SHP77 treated with DMSO at 0.1 percent for 48 hours (cell line): Measurements from ENCODE around the gene PCLO.

ENCODE experiments used
- DNase-seq: peaks from one replicate; lab custom pipeline; 2025; lab: John Stamatoyannopoulos, UW

PCLO gene

DNA sequence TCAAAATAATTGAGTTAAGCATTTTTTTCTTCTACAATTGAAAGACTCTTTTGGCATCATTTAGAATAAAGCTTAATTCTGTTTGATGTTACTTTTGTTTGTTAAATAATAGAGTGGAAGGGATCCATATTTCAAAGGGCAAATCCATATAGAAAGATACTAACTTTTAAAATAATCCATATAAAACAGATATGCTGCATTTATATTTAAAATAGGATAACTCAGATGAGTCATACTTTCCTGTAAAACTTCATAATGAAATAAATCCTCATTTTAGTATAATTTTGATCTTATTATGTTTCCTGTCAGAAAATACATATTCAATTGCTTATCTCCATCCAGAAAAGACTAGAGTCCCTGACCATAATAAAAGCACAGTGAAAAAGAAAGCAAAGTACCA lies 323.6 kb downstream of the PCLO start:
- no peak for DNase-seq

DNA sequence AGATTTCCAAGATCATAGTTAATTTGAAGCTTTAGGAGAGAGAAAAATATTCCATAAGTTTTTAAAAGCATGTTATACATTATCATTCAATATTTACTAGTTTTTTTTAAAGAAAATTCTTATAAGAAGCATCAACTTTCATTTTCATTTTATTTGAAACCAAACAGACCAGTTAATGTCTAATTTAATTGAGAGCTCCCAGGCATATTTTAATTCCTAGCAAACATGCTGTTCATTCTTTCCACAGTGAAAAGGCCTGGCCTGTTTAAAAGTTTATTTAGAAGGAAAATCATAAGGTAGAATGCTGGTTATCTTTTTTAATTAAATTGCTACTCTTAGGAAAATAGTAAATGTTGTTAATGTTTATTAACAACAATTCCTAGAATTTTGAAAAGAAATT lies 324.4 kb downstream of the PCLO start:
- DNase-seq, result no peak

DNA sequence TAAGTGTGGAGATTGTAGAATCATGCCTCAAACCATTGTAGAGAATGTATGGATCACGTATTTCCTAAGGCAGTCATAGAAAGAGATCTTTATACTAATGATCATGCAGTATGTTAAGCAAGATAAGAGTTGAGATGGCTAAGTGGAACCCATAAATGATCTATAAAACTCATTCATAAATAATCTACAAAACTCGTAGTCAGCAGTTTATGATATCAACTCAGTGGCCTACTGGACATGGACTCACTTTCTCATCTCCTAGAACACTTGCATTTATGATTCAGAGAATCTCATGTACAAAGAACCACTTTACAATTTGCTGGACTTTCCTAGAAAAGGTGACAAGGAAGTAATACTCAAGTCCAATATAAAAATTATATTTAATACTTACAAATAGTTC lies 339.6 kb downstream of the PCLO start:
- no peak for DNase-seq

DNA sequence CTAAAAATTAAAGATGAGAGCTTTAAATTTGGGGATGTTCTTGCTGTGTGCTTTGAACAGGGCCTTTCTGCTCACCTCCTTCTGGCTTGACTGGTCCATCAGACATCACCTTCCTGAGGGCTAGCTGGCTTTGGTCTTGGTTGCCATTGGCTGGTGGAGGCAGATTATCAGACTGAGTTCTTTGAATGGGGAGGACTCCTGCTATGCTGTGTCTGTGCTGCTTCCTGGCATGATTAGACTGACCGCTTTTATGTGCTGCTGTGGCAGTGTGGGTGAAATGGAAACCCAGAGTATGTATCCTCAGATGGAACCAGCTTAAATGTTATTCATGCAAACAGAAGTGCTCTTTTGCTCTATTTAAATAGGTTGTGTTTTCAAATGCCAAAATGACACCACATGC lies 341.6 kb downstream of the PCLO start:
- DNase-seq, result no peak

DNA sequence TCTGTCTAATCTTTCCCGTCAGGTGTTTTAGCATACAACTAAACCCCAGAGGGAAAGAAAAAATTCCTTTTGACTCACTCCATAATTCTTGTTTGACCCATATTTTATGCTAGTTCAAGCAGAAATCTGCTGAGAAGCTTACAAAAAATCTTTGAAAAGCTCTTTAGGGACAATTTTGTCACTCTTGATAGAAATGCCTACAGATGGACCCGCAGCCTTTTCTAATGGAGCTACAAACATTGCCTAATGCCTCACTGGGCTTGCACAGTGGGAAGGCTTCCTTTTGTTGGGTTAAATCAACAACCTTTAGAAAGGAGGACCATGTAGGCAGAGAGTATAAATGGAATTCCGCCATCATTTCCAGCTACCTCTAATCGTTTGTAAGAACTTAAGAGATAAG lies 344.5 kb downstream of the PCLO start:
- no peak for DNase-seq

DNA sequence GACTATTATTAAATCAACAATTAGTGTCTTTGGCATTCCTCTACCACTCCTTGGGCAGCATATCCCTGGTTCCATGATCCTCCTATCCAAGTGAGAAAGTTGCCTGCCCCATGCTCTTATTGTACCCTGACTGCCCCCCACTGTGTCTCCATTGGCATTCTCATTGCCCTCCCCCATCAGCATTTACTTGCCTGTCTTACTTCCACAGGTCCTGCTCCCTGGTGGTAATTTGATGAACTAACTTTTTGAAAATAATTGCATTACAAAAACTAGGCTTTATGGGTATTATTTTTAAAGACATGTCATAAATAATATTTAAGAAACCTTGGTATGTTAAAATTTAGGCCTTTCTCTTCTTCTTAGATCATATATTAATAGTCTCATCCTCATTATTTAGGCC lies 346.4 kb downstream of the PCLO start:
- DNase-seq, result no peak

DNA sequence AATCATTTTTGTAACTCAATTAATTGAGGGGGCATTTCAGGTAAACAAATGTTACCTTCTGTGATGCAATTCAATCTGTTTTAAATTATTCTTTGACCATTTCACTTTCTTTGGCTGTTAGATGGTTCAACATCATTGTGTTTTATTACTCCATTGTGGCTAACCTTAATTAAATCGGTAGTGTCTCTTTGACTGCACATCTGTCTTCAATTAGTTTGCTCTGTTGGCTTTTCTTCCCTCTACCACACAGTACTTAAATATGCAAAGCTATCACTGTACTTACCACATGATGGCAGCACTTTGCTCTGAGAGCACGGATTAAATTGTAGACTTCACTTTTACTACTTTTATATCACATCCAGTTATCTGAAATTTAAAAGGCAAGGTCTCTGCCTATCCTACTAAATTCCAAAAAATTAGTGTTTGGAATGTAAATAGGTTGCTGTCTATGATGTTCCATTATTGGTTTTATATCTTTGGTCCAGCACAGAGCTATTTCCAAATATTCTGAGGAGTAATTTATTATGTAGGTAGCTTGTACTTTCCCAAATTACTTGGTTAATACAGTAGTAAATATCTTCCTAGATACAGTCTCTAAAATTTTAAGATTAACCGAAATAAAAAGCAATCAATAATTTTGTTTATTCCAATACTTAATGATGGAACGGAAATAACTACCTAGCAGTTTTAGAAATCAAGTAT lies 352.0 kb downstream of the PCLO start:
- peak; percentile 47 for DNase-seq

DNA sequence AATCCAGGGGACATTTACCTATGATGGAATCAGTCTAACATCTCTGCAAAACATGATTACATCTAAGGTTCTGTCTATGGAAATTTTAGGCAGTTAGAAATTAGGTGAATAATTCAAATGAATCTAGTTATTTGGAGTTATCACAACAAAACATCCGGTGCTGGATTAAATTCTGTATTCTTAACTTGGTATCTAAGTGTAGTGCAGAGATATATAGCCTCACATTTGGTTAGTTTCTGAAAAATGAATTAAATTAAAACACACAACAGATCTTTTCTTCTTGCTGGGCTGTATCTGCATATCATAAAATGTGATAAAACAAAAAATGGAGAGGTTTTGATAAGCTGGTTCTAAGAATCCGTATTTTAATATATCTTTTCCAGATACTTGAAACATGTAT lies 354.1 kb downstream of the PCLO start:
- no peak for DNase-seq

DNA sequence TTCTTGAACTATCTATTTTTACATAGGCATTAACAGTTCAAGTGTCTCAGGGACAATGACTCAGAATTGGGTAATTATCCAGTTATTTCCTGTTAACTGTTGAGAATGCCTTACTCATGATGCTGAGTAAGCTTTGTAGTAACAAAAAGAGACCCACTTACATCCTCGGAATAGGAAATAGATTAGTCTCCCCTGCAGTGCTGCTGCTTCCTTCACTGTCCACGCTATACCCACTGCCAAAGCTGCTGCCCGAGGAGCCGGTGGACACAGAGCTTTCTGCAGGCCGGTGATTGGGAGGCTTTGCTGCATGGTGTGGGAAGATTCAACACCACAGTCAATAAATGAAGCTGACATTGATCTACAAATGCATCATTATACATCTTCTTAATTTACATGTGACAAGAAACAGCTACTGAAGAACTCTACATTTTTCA lies 357.1 kb downstream of the PCLO start:
- peak; percentile 34 for DNase-seq

DNA sequence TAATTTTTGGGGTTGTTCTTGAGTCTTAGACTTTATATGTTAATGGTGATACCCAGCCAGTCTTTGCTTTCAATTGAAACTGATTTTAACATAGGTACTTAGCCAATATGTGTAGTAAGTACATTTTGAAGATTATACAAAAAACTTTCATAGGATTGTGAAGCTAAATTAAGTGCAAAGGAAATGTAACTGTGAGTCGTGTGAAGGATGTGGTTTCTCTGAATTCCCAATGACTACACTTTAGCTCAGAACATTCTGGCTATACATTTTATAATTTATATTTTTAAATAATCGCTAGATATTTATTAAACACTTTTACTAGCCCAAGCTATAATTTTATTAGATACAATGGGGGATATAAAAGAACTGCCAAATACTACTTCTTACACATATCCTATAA lies 359.3 kb downstream of the PCLO start:
- DNase-seq, result no peak

DNA sequence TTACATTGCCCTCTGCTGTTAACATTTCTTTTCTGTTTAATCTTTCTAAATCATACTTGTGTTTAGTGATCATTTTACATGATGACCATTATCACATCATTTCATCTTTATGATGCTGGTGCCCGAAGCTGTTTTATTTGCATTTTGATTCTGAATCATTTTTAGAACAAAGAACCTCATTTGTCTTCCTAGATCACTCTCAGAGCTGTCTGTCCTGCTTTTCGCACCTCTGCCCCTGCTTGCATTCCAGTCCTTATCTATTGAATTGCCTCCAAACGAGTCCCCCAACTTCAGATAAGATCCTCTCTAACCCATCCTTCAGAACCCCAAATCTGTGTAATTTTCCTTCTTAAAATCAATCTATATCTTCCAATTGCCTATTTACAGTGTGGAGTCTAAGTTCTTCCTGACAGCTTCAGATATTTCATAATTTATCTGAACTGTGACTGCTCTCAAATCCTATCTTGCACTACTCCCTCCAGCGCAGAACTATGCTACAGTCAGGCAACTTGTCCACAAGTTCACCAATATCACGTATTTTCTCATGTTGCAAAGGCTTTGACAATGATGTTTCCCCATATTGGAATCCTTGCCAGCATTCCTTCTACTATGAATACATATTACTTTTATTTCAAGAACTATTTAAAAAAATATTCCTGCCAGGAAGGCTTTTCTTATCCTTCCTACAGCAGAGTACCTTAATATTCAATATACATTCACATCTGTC lies 372.6 kb downstream of the PCLO start:
- DNase-seq, result no peak

DNA sequence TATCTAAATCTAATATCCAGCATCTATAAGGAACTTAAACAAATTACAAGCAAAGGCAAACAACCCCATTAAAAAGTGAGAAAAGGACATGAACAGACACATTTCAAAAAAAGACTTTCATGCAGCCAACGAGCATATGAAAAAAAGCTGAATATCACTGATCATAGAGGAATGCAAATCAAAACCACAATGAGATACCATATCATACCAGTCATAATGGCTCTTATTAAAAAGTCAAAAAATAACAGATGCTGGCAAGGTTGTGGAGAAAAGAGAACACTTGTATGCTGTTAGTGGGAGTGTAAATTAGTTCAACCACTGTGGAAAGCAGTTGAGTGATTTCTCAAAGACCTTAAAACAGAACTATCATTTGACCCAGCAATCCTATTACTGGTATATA lies 384.7 kb downstream of the PCLO start:
- DNase-seq, result no peak

DNA sequence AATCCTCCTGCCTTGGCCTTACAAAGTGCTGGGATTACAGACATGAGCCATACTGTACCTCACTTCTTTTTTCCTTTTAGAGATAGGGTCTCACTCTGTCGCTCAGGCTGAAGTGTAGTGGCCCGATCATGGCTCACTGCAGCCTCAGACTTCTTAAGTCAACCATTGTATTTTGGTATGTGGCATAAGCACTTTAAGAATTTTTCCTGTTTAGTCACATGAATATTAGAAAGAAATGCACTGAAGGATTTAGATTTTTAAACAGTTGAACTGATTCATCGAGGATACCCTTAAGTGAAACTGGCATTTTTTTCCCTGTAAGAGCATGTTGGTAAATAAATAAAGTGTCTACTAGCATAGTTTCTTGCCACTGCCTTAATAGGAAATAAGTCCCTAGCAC lies 399.8 kb downstream of the PCLO start:
- no peak for DNase-seq

DNA sequence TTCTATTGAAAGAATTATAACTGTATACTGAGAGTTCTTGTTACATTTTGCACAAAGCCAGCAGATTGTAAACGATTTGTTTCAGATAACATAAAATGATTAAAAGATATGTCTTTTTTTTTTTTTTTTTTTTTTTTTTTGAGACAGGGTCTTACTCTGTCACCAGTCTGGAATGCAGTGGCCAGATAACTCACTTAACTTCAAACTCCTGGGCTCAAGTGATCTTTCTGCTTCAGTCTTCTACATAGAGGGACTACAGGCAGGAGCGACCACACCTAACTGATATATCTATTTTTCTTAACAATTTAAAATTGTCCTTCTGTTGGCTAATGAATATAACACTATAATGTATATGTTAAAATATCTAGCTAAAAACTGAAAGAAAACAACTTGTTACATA lies 401.9 kb downstream of the PCLO start:
- DNase-seq, result no peak

DNA sequence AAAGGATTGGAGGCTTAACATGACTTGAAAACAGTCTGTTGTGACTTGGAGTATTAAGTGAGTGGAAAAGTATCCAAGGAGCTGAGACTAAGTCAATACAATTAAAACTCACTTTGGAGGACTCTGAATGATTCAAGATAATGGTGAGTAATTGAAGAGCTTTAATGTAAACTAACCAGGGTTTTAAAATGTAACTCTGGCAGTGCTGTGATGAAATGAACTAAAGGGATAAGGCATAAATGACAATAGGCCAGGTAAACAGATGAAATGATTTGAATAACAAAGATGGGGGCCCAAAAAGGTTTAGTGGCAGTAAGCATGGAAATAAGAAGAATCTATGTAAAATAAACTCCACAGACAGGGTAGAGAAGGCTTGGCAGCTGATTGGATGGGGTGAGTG lies 402.6 kb downstream of the PCLO start:
- no peak for DNase-seq

DNA sequence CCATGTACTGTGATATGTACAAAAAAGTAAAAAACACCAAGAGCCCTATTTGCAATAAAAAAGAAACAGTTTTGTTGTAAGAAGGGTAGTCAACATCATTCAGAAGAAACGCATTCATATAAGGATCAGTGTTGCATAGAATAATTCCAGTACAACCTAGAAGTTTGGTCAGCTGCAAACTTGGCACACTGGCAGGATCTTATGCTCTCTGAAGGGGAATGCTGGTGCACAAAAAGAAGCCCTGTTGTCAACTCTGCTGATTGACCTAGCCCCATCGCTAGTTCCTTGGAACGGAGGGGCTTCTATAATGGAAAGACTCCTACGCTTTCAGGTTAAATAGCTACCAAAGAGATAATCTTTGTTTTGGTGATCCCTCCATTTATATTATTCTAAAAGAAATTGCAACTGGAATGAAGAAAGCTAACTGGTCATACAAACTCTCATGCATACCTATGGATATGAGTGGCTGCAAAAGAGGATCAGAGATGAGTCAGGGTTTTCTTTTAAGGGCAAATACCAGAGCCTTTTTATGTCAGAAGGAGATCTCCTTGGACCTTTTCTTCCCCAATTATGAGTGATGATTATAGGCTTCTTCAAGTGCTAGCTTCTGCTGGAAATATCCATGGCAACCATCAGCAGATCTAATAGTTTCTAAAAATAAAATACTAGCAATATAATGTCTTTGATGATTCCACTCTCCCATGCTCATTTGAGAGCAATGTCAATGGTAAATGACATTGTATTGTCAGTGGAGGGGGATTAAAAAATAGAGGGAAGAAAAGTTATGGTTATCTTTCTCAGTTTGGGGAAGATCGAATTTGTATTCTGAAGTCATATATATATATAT lies 406.8 kb downstream of the PCLO start:
- no peak for DNase-seq

DNA sequence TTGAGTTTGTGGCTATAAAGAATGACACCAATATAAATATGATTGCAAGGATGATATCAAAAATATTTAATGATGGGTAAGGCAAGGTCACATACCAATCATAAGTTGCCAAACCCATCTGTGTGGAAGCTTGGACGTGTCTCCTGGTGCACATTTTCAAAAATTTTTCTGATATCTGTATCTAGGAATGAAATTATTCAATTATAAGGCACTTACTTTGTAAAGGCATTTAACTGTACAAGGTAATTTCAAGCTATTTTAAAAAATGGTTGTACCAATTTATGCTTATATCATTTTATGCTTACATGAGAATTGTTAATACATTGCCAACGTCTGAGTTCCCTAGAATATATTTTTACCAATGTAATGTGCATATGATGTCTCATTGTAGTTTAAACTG lies 412.7 kb downstream of the PCLO start:
- no peak for DNase-seq

DNA sequence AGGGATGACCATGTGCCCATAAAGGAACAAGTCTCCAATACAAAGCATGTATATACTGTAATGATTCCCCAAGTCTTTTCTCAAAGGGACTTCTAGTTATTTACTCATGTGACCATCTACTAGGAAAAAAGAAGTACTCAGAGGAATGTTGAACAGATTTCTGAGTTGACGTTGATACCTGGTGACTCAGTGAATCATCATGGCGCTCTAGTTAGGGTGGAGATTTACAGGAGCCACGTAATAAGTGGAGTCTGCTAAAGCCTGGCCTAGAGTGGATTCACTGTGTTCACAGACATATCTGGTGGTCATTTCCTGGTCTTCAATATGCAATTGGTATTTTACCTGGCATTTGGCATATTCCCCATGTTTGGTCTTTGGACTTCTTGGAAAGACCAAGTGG lies 416.9 kb downstream of the PCLO start:
- no peak for DNase-seq

DNA sequence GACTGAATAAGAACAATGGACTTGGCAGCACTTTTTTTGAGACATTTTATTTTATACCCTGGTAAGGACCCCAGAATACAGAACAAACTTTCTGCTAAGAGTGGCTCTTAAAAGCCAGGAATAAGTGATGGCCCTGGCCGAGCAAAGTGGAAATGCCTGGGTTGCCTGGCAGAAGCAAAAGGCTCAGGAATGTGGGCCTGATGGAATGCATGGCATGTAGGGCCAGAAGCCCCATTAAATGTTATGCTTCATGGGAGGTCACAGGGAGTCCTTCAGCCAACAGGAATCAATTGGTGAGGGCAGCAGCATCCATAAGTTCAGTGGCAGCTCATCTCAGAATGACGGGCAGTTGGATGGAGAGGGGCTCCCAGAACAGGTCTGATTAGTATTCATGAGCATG lies 417.6 kb downstream of the PCLO start:
- no peak for DNase-seq

DNA sequence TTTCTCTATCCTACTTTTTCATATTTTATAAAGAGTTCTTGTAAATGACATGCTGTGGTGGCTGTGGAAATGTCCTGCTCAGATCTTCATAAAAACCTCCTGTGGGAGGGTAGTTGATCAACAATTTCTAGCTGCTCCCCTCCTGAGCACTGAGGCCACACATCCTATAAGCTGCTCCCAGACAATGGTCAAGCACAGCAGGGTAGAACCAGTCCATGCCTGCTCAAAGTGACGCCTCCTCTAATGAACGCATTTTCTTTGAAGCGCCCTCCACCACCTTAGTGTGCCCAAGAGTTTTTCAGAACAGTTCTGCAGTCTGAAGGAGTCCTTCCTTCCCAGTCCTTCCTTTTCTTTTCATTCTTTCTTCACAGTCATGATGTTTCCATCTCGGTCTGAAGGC lies 420.5 kb downstream of the PCLO start:
- no peak for DNase-seq

DNA sequence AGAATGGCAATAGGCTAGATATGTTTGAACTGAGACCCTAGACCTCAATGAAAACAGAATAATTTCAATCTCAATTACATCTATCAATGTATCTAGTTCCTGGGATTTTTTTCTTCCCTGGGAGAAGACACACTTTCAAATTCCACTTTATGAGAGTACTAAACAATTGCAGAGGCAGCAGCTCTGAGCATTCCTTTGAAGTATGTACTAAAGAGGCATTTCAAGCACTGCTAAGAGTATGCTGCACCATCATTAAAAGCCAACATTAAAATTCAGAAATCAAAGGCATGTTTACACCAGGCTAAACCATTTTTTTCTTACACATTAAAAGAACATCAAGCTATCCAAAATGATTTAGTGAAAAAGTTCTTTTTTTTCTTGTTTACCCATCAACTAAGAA lies 421.2 kb downstream of the PCLO start:
- no peak for DNase-seq

DNA sequence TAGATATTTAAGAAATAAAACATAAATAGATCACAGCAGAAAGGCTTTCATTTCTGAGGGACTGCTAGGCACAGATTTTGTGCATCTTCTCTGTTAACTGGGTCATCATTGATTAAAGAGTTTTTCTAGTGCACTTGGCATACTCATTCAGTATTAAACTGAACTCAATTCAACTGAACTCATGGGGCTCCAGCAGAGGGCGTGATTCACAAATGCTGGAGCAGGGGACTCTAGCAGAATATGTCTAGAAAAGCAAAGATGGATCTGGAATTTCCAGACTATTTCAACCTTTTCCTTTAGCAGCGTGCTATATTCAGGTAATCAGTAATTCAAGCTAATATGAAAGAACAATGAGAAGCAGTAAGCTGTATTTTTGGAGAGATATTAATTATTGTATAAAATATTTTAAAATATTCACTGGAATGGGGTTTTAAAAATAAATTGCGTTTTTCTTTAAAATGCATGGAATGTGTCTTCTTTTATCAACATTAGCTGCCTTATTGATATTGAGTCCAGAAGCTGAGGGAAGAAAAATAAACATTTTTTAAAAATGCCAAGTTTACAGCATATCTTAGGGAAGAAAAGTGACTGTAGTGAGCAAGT lies 422.3 kb downstream of the PCLO start:
- peak; percentile 61 for DNase-seq

DNA sequence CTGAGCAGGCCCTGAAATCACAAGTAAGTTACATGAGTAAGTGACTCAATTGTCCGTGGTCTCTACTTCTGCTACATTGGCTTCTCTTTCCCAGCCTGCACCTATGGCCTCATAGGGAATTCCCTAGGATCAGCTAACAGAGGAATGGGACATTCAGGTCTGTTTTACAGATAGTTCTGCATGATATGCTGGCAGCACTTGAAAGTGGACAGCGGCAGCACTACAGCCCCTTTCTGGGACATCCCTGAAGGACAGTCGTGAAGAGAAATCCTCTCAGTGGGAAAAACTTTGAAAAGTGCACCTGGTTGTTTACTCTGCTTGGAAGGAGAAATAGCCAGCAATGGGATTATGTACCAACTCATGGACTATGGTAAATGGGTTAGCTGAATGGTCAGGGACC lies 426.1 kb downstream of the PCLO start:
- DNase-seq, result no peak
